HepG2 (cell line): Measurements from ENCODE around the gene TPR. TPM values are rescaled to one million over a fixed set of nuclear protein-coding genes. Genes with fewer than 3 reads are reported as not detected.

ENCODE experiments used
- ARNT ChIP-seq: fragments of 450-650 bp; IDR thresholded peaks from 2 replicates; pipeline ENCODE4 v1.6.1; 2017
- FOXK2 ChIP-seq: fragments of 450-650 bp; IDR thresholded peaks from 2 replicates; pipeline ENCODE4 v1.6.1; 2016
- HNF1B ChIP-seq: sonication (generic); formaldehyde crosslinking; IDR thresholded peaks from 2 replicates; pipeline ENCODE4 v1.5.1; 2020; ENCODE audit warnings: mild to moderate bottlenecking, moderate library complexity, missing genetic modification reagents
- HNF4A ChIP-seq: sonication (generic); formaldehyde crosslinking; IDR thresholded peaks from 2 replicates; pipeline ENCODE4 v1.4.0; 2020; ENCODE audit warnings: missing genetic modification reagents
- RCOR2 ChIP-seq: IDR thresholded peaks from 2 replicates; pipeline ENCODE4 v1.6.1; 2016; ENCODE audit warnings: missing biosample characterization, missing genetic modification reagents
- TSC22D2 ChIP-seq: sonication (generic); formaldehyde crosslinking; IDR thresholded peaks from 2 replicates; pipeline ENCODE4 v1.5.1; 2020; ENCODE audit warnings: missing genetic modification reagents, mild to moderate bottlenecking, borderline replicate concordance
- ZFP41 ChIP-seq: sonication (generic); formaldehyde crosslinking; IDR thresholded peaks from 2 replicates; pipeline ENCODE4 v1.4.0; 2020; ENCODE audit warnings: mild to moderate bottlenecking, missing genetic modification reagents, borderline replicate concordance
- ZNF264 ChIP-seq: sonication (generic); formaldehyde crosslinking; IDR thresholded peaks from 2 replicates; pipeline ENCODE4 v1.4.0; 2020; ENCODE audit warnings: missing genetic modification reagents
- ZNF3 ChIP-seq: IDR thresholded peaks from 2 replicates; pipeline ENCODE4 v1.7.0; 2017; ENCODE audit warnings: inconsistent platforms
- ZNF430 ChIP-seq: sonication (generic); formaldehyde crosslinking; IDR thresholded peaks from 2 replicates; pipeline ENCODE4 v1.9.0; 2021; ENCODE audit warnings: mild to moderate bottlenecking, missing genetic modification reagents
- ZNF547 ChIP-seq: sonication (generic); formaldehyde crosslinking; IDR thresholded peaks from 2 replicates; pipeline ENCODE4 v1.5.1; 2020; ENCODE audit warnings: mild to moderate bottlenecking, missing genetic modification reagents
- ZNF674 ChIP-seq: sonication (generic); formaldehyde crosslinking; IDR thresholded peaks from 2 replicates; pipeline ENCODE4 v1.5.0; 2020; ENCODE audit warnings: low read depth, mild to moderate bottlenecking, missing genetic modification reagents
- ZNF678 ChIP-seq: sonication (generic); formaldehyde crosslinking; IDR thresholded peaks from 2 replicates; pipeline ENCODE4 v1.4.0; 2020; ENCODE audit warnings: mild to moderate bottlenecking, missing genetic modification reagents
- ZNF816 ChIP-seq: sonication (generic); formaldehyde crosslinking; IDR thresholded peaks from 2 replicates; pipeline ENCODE4 v1.8.0; 2022; ENCODE audit warnings: missing genetic modification reagents, mild to moderate bottlenecking, borderline replicate concordance
- polyA plus RNA-seq, 8 experiments: library from polyadenylated mRNA; depleted of rRNA in 3 of 8; stranded (reverse) in 7 of 8; unstranded in 1 of 8; fragments of >200 nt; fragmentation: Illumina TruSeq in 4 of 8; extraction: Trizol in 4 of 8; gene quantifications; 2 replicates each; pipeline versions ENCODE4 v1.2.1 to v1.2.3, GENCODE V29; 2011 to 2016; ENCODE audit warnings: low read depth in 4 of 8, missing spikeins in 1 of 8, mixed read lengths in 1 of 8; ENCODE audit not compliant: insufficient read depth in 1 of 8
- total RNA-seq, 5 experiments: library from RNA; depleted of rRNA; stranded (reverse); fragments of >200 nt; fragmentation: Illumina TruSeq; extraction: Trizol; gene quantifications; 2 replicates each; pipeline ENCODE4 v1.2.3, GENCODE V29; 2016; ENCODE audit warnings: low read depth in 1 of 5
- TF ChIP-seq, protein P1 (sequence below), 2 experiments: fragments of 450-650 bp in 1 of 2; sonication (generic) in 1 of 2; formaldehyde crosslinking in 1 of 2; IDR thresholded peaks; 2 replicates each; pipeline versions ENCODE4 v1.6.1 to v1.8.0; 2016 to 2022; ENCODE audit warnings: antibody characterized with exemption in 1 of 2, mild to moderate bottlenecking in 1 of 2, missing genetic modification reagents in 1 of 2
- TF ChIP-seq, protein P2 (sequence below): sonication (generic); formaldehyde crosslinking; IDR thresholded peaks from 2 replicates; pipeline ENCODE4 v1.8.0; 2022; ENCODE audit warnings: missing genetic modification reagents, mild to moderate bottlenecking, inconsistent platforms, borderline replicate concordance

Gene TPR
- total and polyA plus RNA-seq, 2 of the 13 experiments (the other 11 are each of a cell fraction or from before 2014, with no cell fraction given): 78.9 to 81.7 TPM

- TF ChIP-seq HNF4A (CRISPR knock-in tag): peak; percentile 15; the same call in 1 of the 2 replicates
- 0 out of 2 replicates have a peak, but pooled peaks have one; percentile 53 for TF ChIP-seq TSC22D2 (CRISPR knock-in tag)
- TF ChIP-seq HNF1B (CRISPR knock-in tag): peak; percentile 76
- no peak for TF ChIP-seq ZNF547
- no peak for TF ChIP-seq FOXK2
- peak; percentile 62; the same call in 1 of the 2 replicates for TF ChIP-seq ZNF264 (CRISPR knock-in tag)
- TF ChIP-seq ZNF678 (CRISPR knock-in tag): no peak; the same call in 1 of the 2 replicates
- TF ChIP-seq, protein P1, sequence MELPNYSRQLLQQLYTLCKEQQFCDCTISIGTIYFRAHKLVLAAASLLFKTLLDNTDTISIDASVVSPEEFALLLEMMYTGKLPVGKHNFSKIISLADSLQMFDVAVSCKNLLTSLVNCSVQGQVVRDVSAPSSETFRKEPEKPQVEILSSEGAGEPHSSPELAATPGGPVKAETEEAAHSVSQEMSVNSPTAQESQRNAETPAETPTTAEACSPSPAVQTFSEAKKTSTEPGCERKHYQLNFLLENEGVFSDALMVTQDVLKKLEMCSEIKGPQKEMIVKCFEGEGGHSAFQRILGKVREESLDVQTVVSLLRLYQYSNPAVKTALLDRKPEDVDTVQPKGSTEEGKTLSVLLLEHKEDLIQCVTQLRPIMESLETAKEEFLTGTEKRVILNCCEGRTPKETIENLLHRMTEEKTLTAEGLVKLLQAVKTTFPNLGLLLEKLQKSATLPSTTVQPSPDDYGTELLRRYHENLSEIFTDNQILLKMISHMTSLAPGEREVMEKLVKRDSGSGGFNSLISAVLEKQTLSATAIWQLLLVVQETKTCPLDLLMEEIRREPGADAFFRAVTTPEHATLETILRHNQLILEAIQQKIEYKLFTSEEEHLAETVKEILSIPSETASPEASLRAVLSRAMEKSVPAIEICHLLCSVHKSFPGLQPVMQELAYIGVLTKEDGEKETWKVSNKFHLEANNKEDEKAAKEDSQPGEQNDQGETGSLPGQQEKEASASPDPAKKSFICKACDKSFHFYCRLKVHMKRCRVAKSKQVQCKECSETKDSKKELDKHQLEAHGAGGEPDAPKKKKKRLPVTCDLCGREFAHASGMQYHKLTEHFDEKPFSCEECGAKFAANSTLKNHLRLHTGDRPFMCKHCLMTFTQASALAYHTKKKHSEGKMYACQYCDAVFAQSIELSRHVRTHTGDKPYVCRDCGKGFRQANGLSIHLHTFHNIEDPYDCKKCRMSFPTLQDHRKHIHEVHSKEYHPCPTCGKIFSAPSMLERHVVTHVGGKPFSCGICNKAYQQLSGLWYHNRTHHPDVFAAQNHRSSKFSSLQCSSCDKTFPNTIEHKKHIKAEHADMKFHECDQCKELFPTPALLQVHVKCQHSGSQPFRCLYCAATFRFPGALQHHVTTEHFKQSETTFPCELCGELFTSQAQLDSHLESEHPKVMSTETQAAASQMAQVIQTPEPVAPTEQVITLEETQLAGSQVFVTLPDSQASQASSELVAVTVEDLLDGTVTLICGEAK (IDR thresholded peaks at IDR 0.05): no peak
- TF ChIP-seq, protein P1 (CRISPR knock-in tag; IDR thresholded peaks at IDR 0.05): no peak; the same call in 1 of the 2 replicates
- TF ChIP-seq ZNF816 (CRISPR knock-in tag): 0 out of 2 replicates have a peak, but pooled peaks have one; percentile 56
- TF ChIP-seq ZNF674 (CRISPR knock-in tag): no peak
- TF ChIP-seq RCOR2 (CRISPR knock-in tag): no peak
- TF ChIP-seq ZNF3: peak; percentile 56; the same call in 1 of the 2 replicates
- TF ChIP-seq, protein P2, sequence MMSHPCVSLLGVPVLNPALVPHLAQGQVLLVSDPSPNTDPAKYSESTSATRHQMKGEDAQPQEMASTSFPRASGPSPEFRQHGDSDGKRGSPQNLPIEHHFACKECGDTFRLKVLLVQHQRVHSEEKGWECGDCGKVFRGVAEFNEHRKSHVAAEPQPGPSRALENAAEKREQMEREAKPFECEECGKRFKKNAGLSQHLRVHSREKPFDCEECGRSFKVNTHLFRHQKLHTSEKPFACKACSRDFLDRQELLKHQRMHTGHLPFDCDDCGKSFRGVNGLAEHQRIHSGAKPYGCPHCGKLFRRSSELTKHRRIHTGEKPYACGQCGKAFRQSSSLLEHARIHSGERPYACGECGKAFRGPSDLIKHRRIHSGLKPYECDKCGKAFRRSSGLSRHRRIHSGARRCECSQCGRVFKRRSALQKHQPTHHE (CRISPR knock-in tag): peak; percentile 70; the same call in 1 of the 2 replicates
- no peak for TF ChIP-seq ZFP41 (CRISPR knock-in tag)
- TF ChIP-seq ZNF430 (CRISPR knock-in tag): peak; percentile 97
- no peak for TF ChIP-seq ARNT
Measured at GRCh38 chr1:186375152-186375928, at the start of gene TPR, which contains the start of gene ODR4 (continued).
